Esophagus (tissue), 2 donors: ENCODE measurements around the gene RBM45. TPM values are rescaled to one million over a fixed set of nuclear protein-coding genes. Genes with fewer than 3 reads are reported as not detected.

ENCODE experiments used
- polyA plus RNA-seq, 2 donors: library from polyadenylated mRNA; stranded (reverse); fragments of 200-250 nt; gene quantifications; one replicate each; pipeline ENCODE4 v1.2.3, GENCODE V29; 2013
- donor health status: healthy with polysubstance abuse.
- donor health status: Bipolar disorder and iron deficiency.

The RBM45 gene
- polyA plus RNA-seq, 2 donors = 6.8 to 8.3 TPM

Other genes with a start within 250 kb of the RBM45 start
- gene PDE11A, start 39.7 kb upstream of the RBM45 start, polyA plus RNA-seq = not detected
- 1 to 10 TPM in 1 of 2 donors, under 1 TPM in 1; 0.73 to 1.5 TPM for gene OSBPL6, start 82.1 kb downstream of the RBM45 start, polyA plus RNA-seq